HepG2 (cell line): ENCODE results near the gene KTI12. TPM values are rescaled to one million over a fixed set of nuclear protein-coding genes. Genes with fewer than 3 reads are reported as not detected.

Experiments used
- BRF2 ChIP-seq: sonication (generic); formaldehyde crosslinking; IDR thresholded peaks from 2 replicates; pipeline ENCODE4 v1.8.1; 2022; ENCODE audit warnings: mild to moderate bottlenecking, missing genetic modification reagents
- E2F5 ChIP-seq: sonication (generic); formaldehyde crosslinking; conservative IDR thresholded peaks from 2 replicates; pipeline ENCODE4 v1.4.0; 2020; ENCODE audit warnings: missing genetic modification reagents
- MEIS2 ChIP-seq: sonication (generic); formaldehyde crosslinking; IDR thresholded peaks from 2 replicates; pipeline ENCODE4 v1.9.0; 2021; ENCODE audit warnings: mild to moderate bottlenecking, missing genetic modification reagents
- ZBED4 ChIP-seq: sonication (generic); formaldehyde crosslinking; IDR thresholded peaks from 2 replicates; pipeline ENCODE4 v1.4.0; 2020; ENCODE audit warnings: missing genetic modification reagents, borderline replicate concordance
- ZBTB38 ChIP-seq: sonication (generic); formaldehyde crosslinking; IDR thresholded peaks from 2 replicates; pipeline ENCODE4 v1.5.1; 2020; ENCODE audit warnings: mild to moderate bottlenecking, missing genetic modification reagents
- ZFP82 ChIP-seq: sonication (generic); formaldehyde crosslinking; IDR thresholded peaks from 2 replicates; pipeline ENCODE4 v1.5.1; 2020; ENCODE audit warnings: mild to moderate bottlenecking, missing genetic modification reagents, borderline replicate concordance
- ZNF460 ChIP-seq: sonication (generic); formaldehyde crosslinking; IDR thresholded peaks from 2 replicates; pipeline ENCODE4 v1.5.1; 2020; ENCODE audit warnings: missing genetic modification reagents, mild to moderate bottlenecking, borderline replicate concordance
- ZNF496 ChIP-seq: sonication (generic); formaldehyde crosslinking; IDR thresholded peaks from 2 replicates; pipeline ENCODE4 v1.8.1; 2023; ENCODE audit warnings: mild to moderate bottlenecking, moderate library complexity, missing genetic modification reagents; ENCODE audit not compliant: insufficient replicate concordance
- ZNF747 ChIP-seq: sonication (generic); formaldehyde crosslinking; IDR thresholded peaks from 2 replicates; pipeline ENCODE4 v1.8.1; 2023; ENCODE audit warnings: missing genetic modification reagents, mild to moderate bottlenecking, borderline replicate concordance
- polyA plus RNA-seq, 8 experiments: library from polyadenylated mRNA; depleted of rRNA in 3 of 8; stranded (reverse) in 7 of 8; unstranded in 1 of 8; fragments of >200 nt; fragmentation: Illumina TruSeq in 4 of 8; extraction: Trizol in 4 of 8; gene quantifications; 2 replicates each; pipeline versions ENCODE4 v1.2.1 to v1.2.3, GENCODE V29; 2011 to 2016; ENCODE audit warnings: low read depth in 4 of 8, missing spikeins in 1 of 8, mixed read lengths in 1 of 8; ENCODE audit not compliant: insufficient read depth in 1 of 8
- total RNA-seq, 5 experiments: library from RNA; depleted of rRNA; stranded (reverse); fragments of >200 nt; fragmentation: Illumina TruSeq; extraction: Trizol; gene quantifications; 2 replicates each; pipeline ENCODE4 v1.2.3, GENCODE V29; 2016; ENCODE audit warnings: low read depth in 1 of 5
- TF ChIP-seq, protein P1 (sequence below): sonication (generic); formaldehyde crosslinking; IDR thresholded peaks from 2 replicates; pipeline ENCODE4 v1.4.0; 2020; ENCODE audit warnings: mild to moderate bottlenecking, missing genetic modification reagents
- TF ChIP-seq, protein P2 (sequence below), 2 experiments: fragments of 450-650 bp in 1 of 2; sonication (generic) in 1 of 2; formaldehyde crosslinking; IDR thresholded peaks; 2 replicates each; pipeline versions ENCODE4 v1.5.0 to v1.8.0; 2020 to 2022; ENCODE audit warnings: mild to moderate bottlenecking in 1 of 2, missing genetic modification reagents in 1 of 2

KTI12 gene
- total and polyA plus RNA-seq, 2 of the 13 experiments (the other 11 are each of a cell fraction or from before 2014, with no cell fraction given), result 7.4 to 10.2 TPM

- TF ChIP-seq, protein P1, sequence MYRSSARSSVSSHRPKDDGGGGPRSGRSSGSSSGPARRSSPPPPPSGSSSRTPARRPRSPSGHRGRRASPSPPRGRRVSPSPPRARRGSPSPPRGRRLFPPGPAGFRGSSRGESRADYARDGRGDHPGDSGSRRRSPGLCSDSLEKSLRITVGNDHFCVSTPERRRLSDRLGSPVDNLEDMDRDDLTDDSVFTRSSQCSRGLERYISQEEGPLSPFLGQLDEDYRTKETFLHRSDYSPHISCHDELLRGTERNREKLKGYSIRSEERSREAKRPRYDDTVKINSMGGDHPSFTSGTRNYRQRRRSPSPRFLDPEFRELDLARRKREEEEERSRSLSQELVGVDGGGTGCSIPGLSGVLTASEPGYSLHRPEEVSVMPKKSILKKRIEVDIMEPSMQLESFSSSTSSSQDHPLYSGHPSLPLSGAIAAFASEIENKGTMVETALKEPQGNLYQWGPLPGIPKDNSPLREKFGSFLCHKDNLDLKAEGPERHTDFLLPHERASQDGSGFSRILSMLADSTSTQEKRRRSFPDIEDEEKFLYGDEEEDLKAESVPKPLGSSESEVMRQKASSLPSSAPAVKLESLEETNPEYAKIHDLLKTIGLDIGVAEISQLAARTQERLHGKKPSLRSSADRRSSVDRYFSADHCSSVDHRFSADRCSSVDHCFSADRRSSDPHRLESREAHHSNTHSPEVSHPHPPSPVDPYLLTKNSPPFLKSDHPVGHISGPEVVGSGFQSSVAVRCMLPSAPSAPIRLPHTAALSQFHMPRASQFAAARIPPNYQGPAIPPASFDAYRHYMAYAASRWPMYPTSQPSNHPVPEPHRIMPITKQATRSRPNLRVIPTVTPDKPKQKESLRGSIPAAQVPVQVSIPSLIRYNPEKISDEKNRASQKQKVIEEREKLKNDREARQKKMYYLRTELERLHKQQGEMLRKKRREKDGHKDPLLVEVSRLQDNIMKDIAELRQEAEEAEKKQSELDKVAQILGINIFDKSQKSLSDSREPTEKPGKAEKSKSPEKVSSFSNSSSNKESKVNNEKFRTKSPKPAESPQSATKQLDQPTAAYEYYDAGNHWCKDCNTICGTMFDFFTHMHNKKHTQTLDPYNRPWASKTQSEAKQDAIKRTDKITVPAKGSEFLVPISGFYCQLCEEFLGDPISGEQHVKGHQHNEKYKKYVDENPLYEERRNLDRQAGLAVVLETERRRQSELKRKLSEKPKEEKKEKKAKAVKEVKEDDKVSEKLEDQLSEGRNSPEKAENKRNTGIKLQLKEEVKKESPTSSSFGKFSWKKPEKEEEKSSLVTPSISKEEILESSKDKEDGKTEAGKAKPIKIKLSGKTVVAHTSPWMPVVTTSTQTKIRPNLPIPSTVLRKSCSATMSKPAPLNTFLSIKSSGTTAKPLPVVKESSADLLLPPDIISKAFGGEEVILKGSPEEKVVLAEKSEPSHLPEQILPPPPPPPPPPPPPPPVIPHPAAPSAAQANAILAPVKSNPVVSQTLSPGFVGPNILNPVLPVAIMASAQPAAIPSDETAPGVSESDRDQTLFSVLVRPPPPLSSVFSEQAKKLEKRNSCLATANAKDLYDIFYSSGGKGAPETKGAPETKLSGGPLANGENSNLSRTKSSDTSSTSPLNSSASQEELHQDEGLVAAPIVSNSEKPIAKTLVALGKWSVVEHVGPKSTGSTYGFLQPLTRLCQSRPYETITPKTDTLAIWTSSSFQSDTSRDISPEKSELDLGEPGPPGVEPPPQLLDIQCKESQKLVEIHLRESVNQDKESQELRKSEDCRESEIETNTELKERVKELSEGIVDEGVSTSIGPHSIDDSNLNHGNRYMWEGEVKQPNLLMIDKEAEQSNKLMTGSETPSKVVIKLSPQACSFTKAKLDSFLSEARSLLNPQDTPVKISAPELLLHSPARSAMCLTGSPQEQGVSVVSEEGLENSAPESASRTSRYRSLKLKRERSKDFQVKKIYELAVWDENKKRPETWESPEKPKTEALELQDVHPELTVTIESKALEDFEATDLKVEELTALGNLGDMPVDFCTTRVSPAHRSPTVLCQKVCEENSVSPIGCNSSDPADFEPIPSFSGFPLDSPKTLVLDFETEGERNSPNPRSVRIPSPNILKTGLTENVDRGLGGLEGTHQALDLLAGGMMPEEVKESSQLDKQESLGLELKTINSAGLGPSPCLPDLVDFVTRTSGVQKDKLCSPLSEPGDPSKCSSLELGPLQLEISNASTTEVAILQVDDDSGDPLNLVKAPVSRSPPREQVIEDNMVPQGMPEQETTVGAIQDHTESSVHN (CRISPR knock-in tag), result no peak; the same call in 1 of the 2 replicates
- TF ChIP-seq BRF2 (CRISPR knock-in tag) (peak; percentile 75; the same call in 1 of the 2 replicates), MEIS2 (CRISPR knock-in tag) (peak; percentile 79), E2F5 (CRISPR knock-in tag) (0 out of 2 replicates have a peak, but pooled peaks have one; percentile 51), ZBTB38 (CRISPR knock-in tag) (0 out of 2 replicates have a peak, but pooled peaks have one; percentile 48), ZNF460 (CRISPR knock-in tag) (no peak), ZFP82 (no peak), ZNF496 (CRISPR knock-in tag) (no peak), ZBED4 (CRISPR knock-in tag) (peak; percentile 16; the same call in 1 of the 2 replicates), ZNF747 (CRISPR knock-in tag) (no peak)
- TF ChIP-seq, protein P2, sequence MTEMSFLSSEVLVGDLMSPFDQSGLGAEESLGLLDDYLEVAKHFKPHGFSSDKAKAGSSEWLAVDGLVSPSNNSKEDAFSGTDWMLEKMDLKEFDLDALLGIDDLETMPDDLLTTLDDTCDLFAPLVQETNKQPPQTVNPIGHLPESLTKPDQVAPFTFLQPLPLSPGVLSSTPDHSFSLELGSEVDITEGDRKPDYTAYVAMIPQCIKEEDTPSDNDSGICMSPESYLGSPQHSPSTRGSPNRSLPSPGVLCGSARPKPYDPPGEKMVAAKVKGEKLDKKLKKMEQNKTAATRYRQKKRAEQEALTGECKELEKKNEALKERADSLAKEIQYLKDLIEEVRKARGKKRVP (CRISPR knock-in tag; IDR thresholded peaks at IDR 0.05), result no peak
Observed at GRCh38 chr1:52033190-52034049, at the start of gene KTI12 (continued).
